H9 (cell line): Measurements from ENCODE around the gene ZNF236. TPM values are rescaled to one million over a fixed set of nuclear protein-coding genes. Genes with fewer than 3 reads are reported as not detected.

Source experiments
- DNase-seq: peaks from one replicate; pipeline ENCODE4 v3.0.0-alpha.2; 2017
- H2AFZ ChIP-seq: one replicate; pipeline ENCODE4 v1.6.1; 2013; ENCODE audit warnings: mild to moderate bottlenecking, low read length, control low read depth, moderate library complexity
- H2AK5ac ChIP-seq: 2 replicates; pipeline ENCODE4 v1.6.1; 2013; ENCODE audit warnings: low read length, control low read depth, mixed read lengths; ENCODE audit not compliant: insufficient read length
- H2BK120ac ChIP-seq: one replicate; pipeline ENCODE4 v1.6.1; 2013; ENCODE audit warnings: low read depth, mild to moderate bottlenecking, low read length, control low read depth, inconsistent platforms; ENCODE audit not compliant: poor library complexity, severe bottlenecking
- H2BK12ac ChIP-seq: 2 replicates; pipeline ENCODE4 v1.6.1; 2013; ENCODE audit warnings: low read length, control low read depth, mixed read lengths, low read depth; ENCODE audit not compliant: insufficient read length
- H2BK15ac ChIP-seq: 2 replicates; pipeline ENCODE4 v1.6.1; 2013; ENCODE audit warnings: low read depth, low read length, control low read depth
- H2BK20ac ChIP-seq: one replicate; pipeline ENCODE4 v1.6.1; 2013; ENCODE audit warnings: low read depth, mild to moderate bottlenecking, low read length, control low read depth, inconsistent platforms; ENCODE audit not compliant: poor library complexity, severe bottlenecking
- H2BK5ac ChIP-seq: 2 replicates; pipeline ENCODE4 v1.6.1; 2013; ENCODE audit warnings: low read length, control low read depth, mixed read lengths; ENCODE audit not compliant: insufficient read length
- H3K14ac ChIP-seq: 2 replicates; pipeline ENCODE4 v1.6.1; 2013; ENCODE audit warnings: low read length, control low read depth; ENCODE audit not compliant: insufficient read depth
- H3K18ac ChIP-seq: 2 replicates; pipeline ENCODE4 v1.6.1; 2013; ENCODE audit warnings: low read depth, mild to moderate bottlenecking, mixed read lengths, low read length, control low read depth; ENCODE audit not compliant: insufficient read length
- H3K23ac ChIP-seq: 2 replicates; pipeline ENCODE4 v1.6.1; 2013; ENCODE audit warnings: low read length, control low read depth, mixed read lengths, low read depth; ENCODE audit not compliant: insufficient read length
- H3K23me2 ChIP-seq: 2 replicates; pipeline ENCODE4 v1.6.1; 2013; ENCODE audit warnings: low read depth, mild to moderate bottlenecking, mixed read lengths, low read length, control low read depth; ENCODE audit not compliant: insufficient read length, poor library complexity, severe bottlenecking
- H3K27ac ChIP-seq: 2 replicates; pipeline ENCODE4 v1.5.1; 2013; ENCODE audit warnings: low read length, control low read depth, mixed read lengths, low read depth; ENCODE audit not compliant: insufficient read length
- H3K27me3 ChIP-seq: 2 replicates; pipeline ENCODE4 v1.6.1; 2013; ENCODE audit warnings: low read length, control low read depth, inconsistent platforms; ENCODE audit not compliant: insufficient read depth
- H3K4ac ChIP-seq: 2 replicates; pipeline ENCODE4 v1.6.1; 2013; ENCODE audit warnings: low read depth, mild to moderate bottlenecking, control low read depth, inconsistent platforms, low read length, moderate library complexity
- H3K4me1 ChIP-seq: 2 replicates; pipeline ENCODE4 v1.6.1; 2013; ENCODE audit warnings: low read length, control low read depth, inconsistent platforms; ENCODE audit not compliant: insufficient read depth
- H3K4me2 ChIP-seq: 2 replicates; pipeline ENCODE4 v1.6.1; 2013; ENCODE audit warnings: low read length, control low read depth, mixed read lengths; ENCODE audit not compliant: insufficient read length, insufficient read depth
- H3K56ac ChIP-seq: 2 replicates; pipeline ENCODE4 v1.6.1; 2013; ENCODE audit warnings: low read depth, mild to moderate bottlenecking, mixed read lengths, low read length, control low read depth; ENCODE audit not compliant: insufficient read length
- H3K79me1 ChIP-seq: 2 replicates; pipeline ENCODE4 v1.6.1; 2013; ENCODE audit warnings: low read depth, mild to moderate bottlenecking, moderate library complexity, low read length, control low read depth, inconsistent platforms; ENCODE audit not compliant: insufficient read depth, poor library complexity, severe bottlenecking
- H3K79me2 ChIP-seq: 2 replicates; pipeline ENCODE4 v1.6.1; 2013; ENCODE audit warnings: low read length, control low read depth, inconsistent platforms; ENCODE audit not compliant: insufficient read depth
- H3K9ac ChIP-seq: 2 replicates; pipeline ENCODE4 v1.6.1; 2013; ENCODE audit warnings: low read length, control low read depth, mixed read lengths; ENCODE audit not compliant: insufficient read length; ENCODE audit errors: extremely low read depth
- H3K9me3 ChIP-seq: one replicate; pipeline ENCODE4 v1.6.1; 2013; ENCODE audit warnings: low read depth, low read length, inconsistent platforms; ENCODE audit not compliant: control insufficient read depth
- H3T11ph ChIP-seq: one replicate; pipeline ENCODE4 v1.6.1; 2013; ENCODE audit warnings: mild to moderate bottlenecking, low read length, control low read depth, inconsistent platforms
- H4K20me1 ChIP-seq: one replicate; pipeline ENCODE4 v1.6.1; 2013; ENCODE audit not compliant: control insufficient read depth, insufficient read length, insufficient read depth
- H4K5ac ChIP-seq: 2 replicates; pipeline ENCODE4 v1.6.1; 2013; ENCODE audit warnings: low read depth, mild to moderate bottlenecking, mixed read lengths, low read length, control low read depth; ENCODE audit not compliant: insufficient read length
- H4K8ac ChIP-seq: replicated peaks from 2 replicates; pipeline ENCODE4 v1.6.1; 2013; ENCODE audit warnings: low read length, control low read depth, mixed read lengths, low read depth; ENCODE audit not compliant: insufficient read length
- H4K91ac ChIP-seq: 2 replicates; pipeline ENCODE4 v1.6.1; 2013; ENCODE audit warnings: low read depth, mild to moderate bottlenecking, moderate library complexity, mixed read lengths, low read length, control low read depth; ENCODE audit not compliant: insufficient read length
- H3K27ac Mint-ChIP-seq, 3 experiments: 2 replicates in 2 of 3; 3 replicates in 1 of 3; pipeline ENCODE4 v1.8.0; 2020 to 2021; ENCODE audit warnings: mixed read lengths in 3 of 3, mild to moderate bottlenecking in 1 of 3, moderate library complexity in 1 of 3
- H3K27me3 Mint-ChIP-seq: 2 replicates; pipeline ENCODE4 v1.8.0; 2021; ENCODE audit warnings: low read depth, mild to moderate bottlenecking, moderate library complexity, mixed read lengths
- H3K36me3 Mint-ChIP-seq, 3 experiments: 2 replicates in 2 of 3; 3 replicates in 1 of 3; pipeline ENCODE4 v1.8.0; 2020 to 2021; ENCODE audit warnings: low read depth in 3 of 3, mixed read lengths in 3 of 3; ENCODE audit not compliant: insufficient read depth in 1 of 3
- H3K4me1 Mint-ChIP-seq, 2 experiments: 2 replicates each; pipeline ENCODE4 v1.8.0; 2020; ENCODE audit warnings: mixed read lengths in 2 of 2
- H3K4me3 Mint-ChIP-seq, 2 experiments: 2 replicates in 1 of 2; 3 replicates in 1 of 2; pipeline ENCODE4 v1.8.0; 2020 to 2021; ENCODE audit warnings: mild to moderate bottlenecking in 2 of 2, mixed read lengths in 2 of 2, moderate library complexity in 1 of 2
- H3K9me3 Mint-ChIP-seq, 2 experiments: 2 replicates in 1 of 2; 3 replicates in 1 of 2; pipeline ENCODE4 v1.8.0; 2020; ENCODE audit warnings: mild to moderate bottlenecking in 2 of 2, mixed read lengths in 2 of 2, moderate library complexity in 1 of 2
- CTCF ChIP-seq: fragments of 200-600 bp; sonication (generic); conservative IDR thresholded peaks from 3 replicates; pipeline ENCODE4 v1.8.0; 2021; ENCODE audit warnings: antibody characterized with exemption, mild to moderate bottlenecking
- WGBS: extraction: QIAGEN DNeasy Blood & Tissue Kit; methylation state at CpG from one replicate; pipeline ENCODE4 v1.1.7; 2013; ENCODE audit warnings: missing lambda C conversion rate, low lambda C conversion rate, mixed read lengths; ENCODE audit not compliant: insufficient read length; ENCODE audit errors: extremely low coverage; 5-methylcytosine and 5-hydroxymethylcytosine counted together
- total RNA-seq: library from RNA; stranded (reverse); gene quantifications from 2 replicates; pipeline ENCODE4 v1.2.1, GENCODE V29; 2021

The ZNF236 gene
- total RNA-seq, 1 experiment from 2014 or later: 16.0 TPM

GRCh38 chr18:76985156-76985950 lies 163.0 kb downstream of the ZNF236 start:
- Histone ChIP-seq H2AK5ac (no peak overlapping the region), H3T11ph (no peak overlapping the region), H3K4me2 (no peak overlapping the region), H4K5ac (no peak overlapping the region), H4K91ac (no peak overlapping the region), H3K9ac (no peak overlapping the region), H4K20me1 (no peaks in the 10 kb centered on the region), H3K27me3 (no peaks in the 10 kb centered on the region), H3K23ac (no peak overlapping the region), H4K8ac (no peak overlapping the region), H3K23me2 (no peaks in the 10 kb centered on the region), H2BK120ac (no peak overlapping the region), H2BK5ac (no peak overlapping the region), H3K27ac (no peak overlapping the region), H3K4ac (no peak overlapping the region), H3K9me3 (no peaks in the 10 kb centered on the region), H2BK20ac (no peak overlapping the region), H3K14ac (no peak overlapping the region; the same call in 1 of the 2 replicates), H3K18ac (no peak overlapping the region), H2BK15ac (no peak overlapping the region), H2AFZ (no peak overlapping the region), H3K79me1 (no peaks in the 10 kb centered on the region), H3K4me1 (peaks cover 7% of the 10 kb centered on the region), H2BK12ac (no peak overlapping the region), H3K79me2 (no peaks in the 10 kb centered on the region), H3K56ac (no peak overlapping the region)
- Mint-ChIP-seq H3K27me3 (peaks cover 3% of the 10 kb centered on the region), H3K36me3 (no peaks in the 10 kb centered on the region), H3K9me3 (no peaks in the 10 kb centered on the region), H3K4me1 (peaks cover 38 to 43% of the 10 kb centered on the region in 2 experiments), H3K27ac (no peak overlapping the region; a peak in 1 of 7 replicates), H3K4me3 (no peak overlapping the region)
- no peak for DNase-seq
- no peak for TF ChIP-seq CTCF
- no CpG with 5 or more reads among the region's 27 CpGs for WGBS
